PC-9 (cell line): ENCODE results near the gene NELFCD. TPM values are rescaled to one million over a fixed set of nuclear protein-coding genes. Genes with fewer than 3 reads are reported as not detected.
"Not testable (repeated sequence)": the region's sequence is repeated elsewhere in the genome, so short reads cannot be mapped to it uniquely, and the experiment has no call there.

Experiments
- BruUV-seq: library from RNA; stranded (reverse); fragments of 400-500 nt; replicated peaks from 2 replicates; lab custom pipeline; 2021; lab: Mats Ljungman, UMichigan
- CTCF ChIA-PET: fragments of 300-600 bp; sonication (Branson Sonifier 250); formaldehyde crosslinking; loops from one replicate; lab custom pipeline; 2022; ENCODE audit warnings: antibody characterized with exemption; lab: Charles Lee
- POLR2A ChIA-PET: fragments of 300-600 bp; sonication (Branson Sonifier 250); formaldehyde crosslinking; loops from one replicate; lab custom pipeline; 2022; ENCODE audit warnings: antibody characterized with exemption; ENCODE audit not compliant: unreplicated experiment; lab: Charles Lee
- DNase-seq, 2 experiments: peaks; one replicate each; pipeline versions ENCODE4 v3.0.0 to v3.0.0-alpha.2; 2015 to 2022; ENCODE audit warnings: mixed read lengths in 1 of 2
- H2AFZ ChIP-seq: fragments of 200-600 bp; sonication (generic); 2 replicates; pipeline ENCODE4 v1.8.1; 2017; ENCODE audit warnings: antibody characterized with exemption
- H3F3A ChIP-seq: fragments of 200-600 bp; sonication (generic); 2 replicates; pipeline ENCODE4 v1.8.1; 2017; ENCODE audit warnings: antibody characterized with exemption, mild to moderate bottlenecking, low read depth; ENCODE audit not compliant: insufficient read depth
- H3K27ac ChIP-seq: fragments of 200-600 bp; sonication (generic); 2 replicates; pipeline ENCODE4 v1.6.1; 2016; ENCODE audit warnings: mixed run types
- H3K27me3 ChIP-seq: fragments of 200-600 bp; sonication (generic); 2 replicates; pipeline ENCODE4 v1.6.1; 2016; ENCODE audit warnings: low read depth, mixed run types; ENCODE audit not compliant: insufficient read depth
- H3K36me3 ChIP-seq: fragments of 200-600 bp; sonication (generic); 2 replicates; pipeline ENCODE4 v1.6.1; 2016; ENCODE audit warnings: low read depth, mixed run types
- H3K4me1 ChIP-seq: fragments of 200-600 bp; sonication (generic); replicated peaks from 2 replicates; pipeline ENCODE4 v1.6.1; 2016; ENCODE audit warnings: mixed run types; ENCODE audit not compliant: insufficient read depth
- H3K4me2 ChIP-seq: fragments of 200-600 bp; sonication (generic); 2 replicates; pipeline ENCODE4 v1.6.1; 2017; ENCODE audit warnings: mixed run types
- H3K4me3 ChIP-seq: fragments of 200-600 bp; sonication (generic); 2 replicates; pipeline ENCODE4 v1.6.1; 2016; ENCODE audit warnings: mixed run types
- H3K79me2 ChIP-seq: fragments of 200-600 bp; sonication (generic); 2 replicates; pipeline ENCODE4 v1.6.1; 2017; ENCODE audit warnings: low read depth, mixed run types
- H3K9me2 ChIP-seq: fragments of 200-600 bp; sonication (generic); 2 replicates; pipeline ENCODE4 v1.8.1; 2017; ENCODE audit warnings: mild to moderate bottlenecking; ENCODE audit not compliant: insufficient read depth
- H3K9me3 ChIP-seq: fragments of 200-600 bp; sonication (generic); 2 replicates; pipeline ENCODE4 v1.8.1; 2016; ENCODE audit warnings: low read depth; ENCODE audit not compliant: insufficient read depth
- H4K20me1 ChIP-seq: fragments of 200-600 bp; sonication (generic); 2 replicates; pipeline ENCODE4 v1.8.1; 2017; ENCODE audit not compliant: insufficient read depth
- EZH2 ChIP-seq: fragments of 200-600 bp; sonication (generic); IDR thresholded peaks from 2 replicates; pipeline ENCODE4 v1.8.0; 2017; ENCODE audit warnings: antibody characterized with exemption, low read depth
- intact Hi-C: fragments of 100-400 bp; cut with micrococcal nuclease; formaldehyde crosslinking; loops from one replicate; pipeline ENCODE4 v1.10.0; 2022; ENCODE audit not compliant: unreplicated experiment
- total RNA-seq: library from RNA; stranded (reverse); gene quantifications from 2 replicates; pipeline ENCODE4 v1.2.3, GENCODE V29; 2021
- TF ChIP-seq, protein P1 (sequence below): fragments of 200-600 bp; sonication (generic); conservative IDR thresholded peaks from 2 replicates; pipeline ENCODE4 v1.6.1; 2017; ENCODE audit warnings: mixed run types, antibody characterized with exemption, mild to moderate bottlenecking, moderate library complexity

The NELFCD gene
- total RNA-seq, 1 experiment from 2014 or later, result 130 TPM

DNA sequence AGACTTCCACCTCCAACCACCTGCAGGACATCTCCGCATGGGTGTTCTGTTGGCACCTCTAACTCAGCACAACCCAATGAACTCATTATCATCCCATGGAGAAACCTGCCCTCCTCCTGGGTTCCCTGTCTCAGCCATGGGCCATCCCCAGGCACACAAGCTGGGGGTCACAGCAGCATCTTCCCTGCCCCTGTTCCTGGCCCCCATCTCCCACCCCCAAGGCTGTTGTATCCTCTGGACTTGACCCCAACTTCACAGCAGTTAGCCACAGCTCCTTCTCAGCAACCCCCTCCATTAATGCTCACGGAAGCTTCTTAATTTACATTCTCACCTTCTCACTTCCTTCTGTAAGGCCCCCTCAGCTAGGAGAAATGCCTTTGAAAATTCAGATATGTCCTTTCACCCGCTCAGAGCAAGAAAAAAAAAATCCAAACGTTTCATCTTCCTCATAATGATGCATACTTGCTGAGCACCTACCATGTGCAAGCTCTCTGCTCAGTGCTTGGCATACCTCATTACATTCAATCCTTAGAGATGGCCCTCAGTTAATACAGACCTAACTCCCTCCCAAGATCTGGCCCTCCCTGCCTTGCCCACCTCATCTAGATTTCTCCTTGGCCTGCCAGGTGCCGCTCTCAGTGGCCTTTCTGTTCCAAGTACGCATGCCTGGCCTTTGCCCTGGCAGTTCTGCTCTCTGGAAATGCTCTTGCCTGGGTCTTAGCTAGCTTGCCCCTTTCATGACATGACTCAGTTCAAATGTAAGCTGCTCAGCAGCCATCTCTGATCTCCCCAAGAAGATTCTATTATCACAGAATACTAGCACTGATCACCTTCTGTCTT is 2.5 kb upstream of the NELFCD start:
- no TSS peak for BruUV-seq
- H2AFZ ChIP-seq, result no peak overlapping the region
- no peaks in the 10 kb centered on the region for H3K9me3 ChIP-seq
- H3K4me2 ChIP-seq, result no peak overlapping the region
- H3K4me3 ChIP-seq, result no peak overlapping the region
- no peaks in the 10 kb centered on the region for H3F3A ChIP-seq
- no peaks in the 10 kb centered on the region for H3K36me3 ChIP-seq
- peaks cover 13% of the 10 kb centered on the region for H3K4me1 ChIP-seq
- CTCF ChIA-PET, result interaction anchor here (0.6 kb wide), 1 partner anchor 949 kb away, joined by 3 read pairs; no protein-coding TSS in a partner anchor
- peaks cover 2% of the 10 kb centered on the region; the same call in 1 of the 2 replicates for H4K20me1 ChIP-seq
- POLR2A ChIA-PET, result interaction anchor here (0.5 kb wide), 1 partner anchor 17 kb away, joined by 6 read pairs; no protein-coding TSS in a partner anchor
- no peak overlapping the region for H3K27ac ChIP-seq
- no peaks in the 10 kb centered on the region for H3K9me2 ChIP-seq
- H3K79me2 ChIP-seq, result peaks cover 22% of the 10 kb centered on the region
- DNase-seq, result no peak
- intact Hi-C loops, result no loop called here
- no peaks in the 10 kb centered on the region for H3K27me3 ChIP-seq
- TF ChIP-seq, protein P1, sequence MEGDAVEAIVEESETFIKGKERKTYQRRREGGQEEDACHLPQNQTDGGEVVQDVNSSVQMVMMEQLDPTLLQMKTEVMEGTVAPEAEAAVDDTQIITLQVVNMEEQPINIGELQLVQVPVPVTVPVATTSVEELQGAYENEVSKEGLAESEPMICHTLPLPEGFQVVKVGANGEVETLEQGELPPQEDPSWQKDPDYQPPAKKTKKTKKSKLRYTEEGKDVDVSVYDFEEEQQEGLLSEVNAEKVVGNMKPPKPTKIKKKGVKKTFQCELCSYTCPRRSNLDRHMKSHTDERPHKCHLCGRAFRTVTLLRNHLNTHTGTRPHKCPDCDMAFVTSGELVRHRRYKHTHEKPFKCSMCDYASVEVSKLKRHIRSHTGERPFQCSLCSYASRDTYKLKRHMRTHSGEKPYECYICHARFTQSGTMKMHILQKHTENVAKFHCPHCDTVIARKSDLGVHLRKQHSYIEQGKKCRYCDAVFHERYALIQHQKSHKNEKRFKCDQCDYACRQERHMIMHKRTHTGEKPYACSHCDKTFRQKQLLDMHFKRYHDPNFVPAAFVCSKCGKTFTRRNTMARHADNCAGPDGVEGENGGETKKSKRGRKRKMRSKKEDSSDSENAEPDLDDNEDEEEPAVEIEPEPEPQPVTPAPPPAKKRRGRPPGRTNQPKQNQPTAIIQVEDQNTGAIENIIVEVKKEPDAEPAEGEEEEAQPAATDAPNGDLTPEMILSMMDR, result no peak
- TF ChIP-seq EZH2, result no peak

DNA sequence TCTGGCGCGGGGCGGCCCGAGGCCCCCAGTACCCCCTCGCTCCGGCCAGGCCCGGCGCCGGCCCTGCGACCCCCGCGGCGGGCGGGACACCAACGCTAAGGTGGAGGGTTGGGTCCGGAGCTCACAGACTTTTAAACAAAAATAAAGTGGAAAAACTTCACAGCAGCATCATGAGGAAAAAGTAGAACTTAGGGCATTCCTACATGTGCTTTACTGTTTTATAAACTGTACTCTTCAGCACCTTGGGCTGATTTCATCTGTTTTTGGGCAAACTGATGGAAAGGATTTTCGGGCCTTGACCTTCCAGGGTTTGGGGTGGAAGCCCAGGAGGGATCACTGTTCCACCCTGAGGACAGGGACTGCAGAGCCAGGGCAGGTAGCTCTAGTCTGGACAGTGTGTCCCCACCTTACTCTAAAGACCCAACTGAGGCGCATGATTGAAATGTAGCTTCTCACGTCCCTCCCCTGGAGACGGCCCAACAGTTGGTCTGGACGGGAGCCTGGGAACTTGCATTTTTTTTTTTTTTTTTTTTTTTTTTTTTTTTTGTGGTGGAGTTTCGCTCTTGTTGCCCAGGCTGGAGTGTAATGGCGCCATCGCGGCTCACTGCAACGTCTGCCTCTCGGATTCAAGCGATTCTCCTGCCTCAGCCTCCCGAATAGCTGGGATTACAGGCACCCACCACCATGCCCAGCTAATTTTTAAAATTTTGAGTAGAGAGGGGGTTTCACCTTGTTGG is 740 bp downstream of the NELFCD start:
- Histone ChIP-seq H3K4me2 (peak overlapping the region; percentile 82), H3K79me2 (peaks cover 46% of the 10 kb centered on the region), H3F3A (no peaks in the 10 kb centered on the region), H3K4me3 (peak overlapping the region; percentile 100), H3K36me3 (peaks cover 5% of the 10 kb centered on the region; the same call in 1 of the 2 replicates), H2AFZ (peak overlapping the region; percentile 80), H4K20me1 (peaks cover 22% of the 10 kb centered on the region), H3K27ac (peak overlapping the region; percentile 24; the same call in 1 of the 2 replicates), H3K4me1 (peaks cover 13% of the 10 kb centered on the region), H3K9me3 (no peaks in the 10 kb centered on the region), H3K9me2 (no peaks in the 10 kb centered on the region), H3K27me3 (no peaks in the 10 kb centered on the region)
- ChIA-PET CTCF (interaction anchor here (0.7 kb wide), 1 partner anchor 875 kb away, joined by 9 read pairs; no protein-coding TSS in a partner anchor), POLR2A (no interaction called here)
- DNase-seq, result no peak
- TSS peak; percentile 54 for BruUV-seq
- TF ChIP-seq, protein P1, result no peak
- no peak for TF ChIP-seq EZH2
- intact Hi-C loops, result loop anchor here (1.0 to 5.0 kb wide), 2 partner anchors 51 to 90 kb away; partner anchors contain the start of gene ATP5F1E

DNA sequence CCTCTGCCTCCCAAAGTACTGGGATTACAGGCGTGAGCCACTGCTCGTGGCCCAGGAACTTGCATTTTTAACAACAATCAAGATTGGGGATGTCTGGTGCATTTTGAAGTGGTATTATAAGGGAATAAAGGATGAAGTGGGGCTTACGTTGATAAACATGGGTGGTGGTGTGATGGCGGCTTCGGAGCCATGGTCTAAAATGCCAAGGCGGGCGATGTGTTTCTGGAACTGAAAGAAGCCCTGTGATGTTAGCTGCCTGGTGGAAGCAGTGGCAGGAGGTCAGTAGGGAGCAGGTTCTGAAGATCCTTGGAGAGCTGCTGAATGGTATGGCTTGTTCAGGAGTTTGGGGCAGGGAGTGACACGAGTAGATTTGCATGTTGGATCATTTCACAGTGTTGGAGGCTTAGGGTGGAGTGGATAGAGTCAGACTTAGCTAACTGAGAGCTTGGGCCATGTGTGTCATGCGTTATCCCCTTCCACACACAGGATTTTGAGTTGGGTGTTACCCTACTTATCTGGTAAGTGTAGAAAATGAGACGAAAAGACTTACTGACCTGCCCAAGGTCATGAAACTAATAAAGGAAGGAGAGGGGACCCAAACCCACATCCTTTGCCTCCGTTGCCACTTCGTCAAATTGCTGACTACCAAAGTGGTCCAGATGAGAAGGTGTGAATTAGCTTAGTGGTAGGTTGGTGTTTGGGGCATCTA is 1.5 kb downstream of the NELFCD start:
- Histone ChIP-seq H3F3A (no peaks in the 10 kb centered on the region), H3K9me3 (no peaks in the 10 kb centered on the region), H3K4me2 (peak overlapping the region; percentile 82), H4K20me1 (peaks cover 22% of the 10 kb centered on the region), H3K36me3 (peaks cover 7% of the 10 kb centered on the region), H3K4me1 (peaks cover 13% of the 10 kb centered on the region), H3K9me2 (no peaks in the 10 kb centered on the region), H3K27me3 (no peaks in the 10 kb centered on the region), H3K4me3 (peak overlapping the region; percentile 100), H3K27ac (no peak overlapping the region), H3K79me2 (peaks cover 48% of the 10 kb centered on the region), H2AFZ (no peak overlapping the region)
- intact Hi-C loops, result loop anchor here (5.0 kb wide), 1 partner anchor 50 kb away; the partner anchor contains the start of gene ATP5F1E
- no TSS peak for BruUV-seq
- DNase-seq, result no peak
- CTCF ChIA-PET, result interaction anchor here (0.8 kb wide), 1 partner anchor 12 kb away, joined by 7 read pairs; no protein-coding TSS in a partner anchor
- POLR2A ChIA-PET, result no interaction called here
- no peak for TF ChIP-seq EZH2
- TF ChIP-seq, protein P1, result no peak

GRCh38 chr20:58983115-58983468 is 2.0 kb downstream of the NELFCD start:
- POLR2A ChIA-PET, result interaction anchor here (0.7 kb wide), 1 partner anchor 23 kb away, joined by 27 read pairs; no protein-coding TSS in a partner anchor
- not testable (repeated sequence) for H3K9me2 ChIP-seq, H3K4me3 ChIP-seq, H2AFZ ChIP-seq, BruUV-seq, H3K27me3 ChIP-seq, H3K9me3 ChIP-seq, H3K27ac ChIP-seq, H3F3A ChIP-seq, DNase-seq
- peaks cover 52% of the 10 kb centered on the region for H3K79me2 ChIP-seq
- CTCF ChIA-PET, result interaction anchor here (0.8 kb wide), 1 partner anchor 11 kb away, joined by 7 read pairs; no protein-coding TSS in a partner anchor
- intact Hi-C loops, result loop anchor here (5.0 kb wide), 1 partner anchor 49 kb away; the partner anchor contains the start of gene ATP5F1E
- H3K4me2 ChIP-seq, result peak overlapping the region; percentile 82; the same call in 1 of the 2 replicates
- H3K36me3 ChIP-seq, result peaks cover 13% of the 10 kb centered on the region
- peaks cover 13% of the 10 kb centered on the region for H3K4me1 ChIP-seq
- H4K20me1 ChIP-seq, result peaks cover 22% of the 10 kb centered on the region
